Upper lobe of left lung (tissue), 6 donors: ENCODE data around the gene PBRM1. TPM values are rescaled to one million over a fixed set of nuclear protein-coding genes. Genes with fewer than 3 reads are reported as not detected.
"Not testable (repeated sequence)": the region's sequence is repeated elsewhere in the genome, so short reads cannot be mapped to it uniquely, and the experiment has no call there.

Source experiments
- ATAC-seq, 2 donors: fragments of 200-7000 bp; cut with Tn5 transposase; one replicate each; pipeline ENCODE4 v1.9.1; 2022; ENCODE audit warnings: mild to moderate bottlenecking in 2 of 2, moderate library complexity in 2 of 2; ENCODE audit not compliant: low FRiP score in 2 of 2
- DNase-seq, 2 donors: peaks; one replicate each; pipeline ENCODE4 v3.0.0-alpha.2; 2019 to 2020
- H3K27ac ChIP-seq, 4 donors: fragments of 200-600 bp; sonication (generic); one replicate each; pipeline ENCODE4 v1.5.1; 2016 to 2019
- H3K27me3 ChIP-seq, 4 donors: fragments of 200-600 bp; sonication (generic); one replicate each; pipeline ENCODE4 v1.5.1; 2017 to 2019
- H3K36me3 ChIP-seq, 4 donors: fragments of 200-600 bp; sonication (generic); one replicate each; pipeline ENCODE4 v1.5.1; 2016 to 2019
- H3K4me1 ChIP-seq, 4 donors: fragments of 200-600 bp; sonication (generic); one replicate each; pipeline ENCODE4 v1.5.1; 2018 to 2019
- H3K4me3 ChIP-seq, 4 donors: fragments of 200-600 bp; sonication (generic); one replicate each; pipeline ENCODE4 v1.5.1; 2017 to 2019; ENCODE audit warnings: mild to moderate bottlenecking in 2 of 4, moderate library complexity in 1 of 4
- H3K9me3 ChIP-seq, 4 donors: fragments of 200-600 bp; sonication (generic); one replicate each; pipeline ENCODE4 v1.5.1; 2018 to 2019
- CTCF ChIP-seq, 6 experiments: fragments of 450-650 bp in 4 of 6; fragments of 200-600 bp in 2 of 6; sonication (generic) in 2 of 6; IDR thresholded peaks; one replicate each; pipeline ENCODE4 v1.5.1; 2016 to 2019; ENCODE audit warnings: antibody characterized with exemption in 6 of 6
- EP300 ChIP-seq, 4 donors: sonication (generic); formaldehyde crosslinking; IDR thresholded peaks; one replicate each; pipeline ENCODE4 v1.5.1; 2017; ENCODE audit warnings: antibody characterized with exemption in 4 of 4, control low read depth in 2 of 4
- POLR2A ChIP-seq, 4 donors: fragments of 450-650 bp; IDR thresholded peaks; one replicate each; pipeline ENCODE4 v1.5.1; 2016 to 2017; ENCODE audit warnings: antibody characterized with exemption in 4 of 4, mild to moderate bottlenecking in 2 of 4
- POLR2AphosphoS5 ChIP-seq, 2 donors: sonication (generic); formaldehyde crosslinking; IDR thresholded peaks; one replicate each; pipeline ENCODE4 v1.5.1; 2017; ENCODE audit warnings: antibody characterized with exemption in 2 of 2
- WGBS, 2 donors: methylation state at CpG; one replicate each; pipeline ENCODE4 v1.1.5; 2017 to 2018; 5-methylcytosine and 5-hydroxymethylcytosine counted together
- total RNA-seq, 6 donors: library from RNA; depleted of rRNA in 4 of 6; stranded (reverse); fragments of >200 nt in 4 of 6; gene quantifications; one replicate each; pipeline versions ENCODE4 v1.1.0 to v1.2.1, GENCODE V29; 2016 to 2021
- donor health status: DM: no; HTN: no; CAD: no; lungs with moderate emphysema.
- donor health status: DM: no; HTN: yes; CAD: no; lungs with severe emphysema.

Gene PBRM1
- total RNA-seq, 6 donors from 2014 or later = 60.9 to 151 (median 81.6) TPM

GRCh38 chr3:52527039-52527731, 158.5 kb downstream of the PBRM1 start:
- ATAC-seq = peak in 1 of 2 donors; percentile 0
- TF ChIP-seq POLR2A (IDR thresholded peaks at IDR 0.05) (no peak), EP300 (IDR thresholded peaks at IDR 0.05) (no peak), POLR2AphosphoS5 (IDR thresholded peaks at IDR 0.05) (no peak), CTCF (IDR thresholded peaks at IDR 0.05) (no peak)
- DNase-seq = peak; percentile 61 to 67

GRCh38 chr3:52526671-52527038, 159.1 kb downstream of the PBRM1 start:
- not testable (repeated sequence) for H3K27me3 ChIP-seq, H3K9me3 ChIP-seq, H3K4me3 ChIP-seq, DNase-seq, ATAC-seq
- WGBS, 2 donors = 77 to 82% methylated on average over 5 of the region's 5 CpGs
- Histone ChIP-seq H3K36me3 (peaks cover 0 to 52% (median 15%) of the 10 kb centered on the region in 4 donors), H3K4me1 (peaks cover 46 to 66% (median 54%) of the 10 kb centered on the region in 4 donors), H3K27ac (peak overlapping the region; percentile 76 to 83 (median 80))

More at GRCh38 chr3:52527039-52527731, 158.5 kb downstream of the PBRM1 start:
- Histone ChIP-seq H3K4me3 (no peak overlapping the region), H3K27me3 (no peaks in the 10 kb centered on the region), H3K4me1 (peaks cover 51 to 71% (median 60%) of the 10 kb centered on the region in 4 donors), H3K36me3 (peaks cover 0 to 46% (median 12%) of the 10 kb centered on the region in 4 donors), H3K9me3 (no peaks in the 10 kb centered on the region), H3K27ac (peak overlapping the region; percentile 76 to 83 (median 80))
- WGBS, 2 donors = 76 to 80% methylated on average over 4 to 14 of the region's 14 CpGs

- peak; percentile 15 to 78 for ATAC-seq
Observed at GRCh38 chr3:52525680-52526561, 159.8 kb downstream of the PBRM1 start.

GRCh38 chr3:52524752-52525679, 160.7 kb downstream of the PBRM1 start:
- ATAC-seq (peak in 1 of 2 donors; percentile 67), DNase-seq (peak in 1 of 2 donors; percentile 83)
- Histone ChIP-seq H3K27me3 (no peaks in the 10 kb centered on the region), H3K27ac (peak overlapping the region; percentile 76 to 83 (median 80)), H3K4me3 (no peak overlapping the region), H3K4me1 (peaks cover 43 to 50% (median 46%) of the 10 kb centered on the region in 4 donors), H3K36me3 (peaks cover 0 to 68% (median 22%) of the 10 kb centered on the region in 4 donors), H3K9me3 (no peaks in the 10 kb centered on the region)
- peak in 1 of 4 donors; percentile 4 for TF ChIP-seq EP300 (IDR thresholded peaks at IDR 0.05)
- TF ChIP-seq POLR2AphosphoS5 (IDR thresholded peaks at IDR 0.05) = peak in 1 of 2 donors; percentile 21
- TF ChIP-seq POLR2A (IDR thresholded peaks at IDR 0.05) = no peak
- no peak for TF ChIP-seq CTCF (IDR thresholded peaks at IDR 0.05)
- WGBS, 2 donors = 53% methylated on average over 7 to 33 of the region's 34 CpGs

More at GRCh38 chr3:52525680-52526561, 159.8 kb downstream of the PBRM1 start:
- Histone ChIP-seq H3K27ac (peak overlapping the region; percentile 76 to 83 (median 80)), H3K4me3 (no peak overlapping the region), H3K4me1 (peaks cover 45 to 59% (median 50%) of the 10 kb centered on the region in 4 donors), H3K36me3 (peaks cover 0 to 59% (median 17%) of the 10 kb centered on the region in 4 donors), H3K27me3 (no peaks in the 10 kb centered on the region), H3K9me3 (no peaks in the 10 kb centered on the region)
- DNase-seq = peak; percentile 48 to 70
- TF ChIP-seq POLR2AphosphoS5 (IDR thresholded peaks at IDR 0.05) (no peak), CTCF (IDR thresholded peaks at IDR 0.05) (no peak), EP300 (IDR thresholded peaks at IDR 0.05) (no peak), POLR2A (IDR thresholded peaks at IDR 0.05) (peak in 1 of 4 donors; percentile 50)
- 70 to 79% methylated on average over 6 to 9 of the region's 9 CpGs for WGBS, 2 donors
